Uterus (tissue), 2 donors: Measurements from ENCODE around the gene RMND5A.
"Not testable (repeated sequence)": the region's sequence is repeated elsewhere in the genome, so short reads cannot be mapped to it uniquely, and the experiment has no call there.

Source experiments
- CTCF ChIP-seq, 4 experiments: fragments of 200-600 bp in 2 of 4; fragments of 450-650 bp in 2 of 4; sonication (generic) in 2 of 4; IDR thresholded peaks; one replicate each; pipeline ENCODE4 v1.5.1; 2016 to 2019; ENCODE audit warnings: antibody characterized with exemption in 4 of 4, mild to moderate bottlenecking in 2 of 4, moderate library complexity in 1 of 4
- POLR2A ChIP-seq, 2 donors: fragments of 450-650 bp; IDR thresholded peaks; one replicate each; pipeline ENCODE4 v1.6.1; 2016; ENCODE audit warnings: antibody characterized with exemption in 2 of 2, mild to moderate bottlenecking in 1 of 2, moderate library complexity in 1 of 2

GRCh38 chr2:86739485-86739884, 19.4 kb downstream of the RMND5A start:
- not testable (repeated sequence) for TF ChIP-seq CTCF, POLR2A (IDR thresholded peaks at IDR 0.05)
